Heart left ventricle (tissue), 16 donors: ENCODE results near the gene EXOC4. TPM values are rescaled to one million over a fixed set of nuclear protein-coding genes. Genes with fewer than 3 reads are reported as not detected.

Experiments used
- ATAC-seq, 4 donors: fragments of 200-7000 bp; cut with Tn5 transposase; one replicate each; pipeline ENCODE4 v1.9.1; 2020 to 2022; ENCODE audit warnings: moderate library complexity in 4 of 4, mild to moderate bottlenecking in 3 of 4, moderate number of reproducible peaks in 1 of 4
- DNase-seq, 5 donors: peaks; one replicate each; pipeline ENCODE4 v3.0.0-alpha.2; 2020
- H3K27ac ChIP-seq, 12 donors: fragments of 200-600 bp; sonication (generic) in 4 of 12; one replicate each; pipeline versions ENCODE4 v1.5.0 to v1.8.0; 2016 to 2022; ENCODE audit warnings: mild to moderate bottlenecking in 2 of 12
- H3K27me3 ChIP-seq, 9 donors: fragments of 200-600 bp; sonication (generic) in 2 of 9; one replicate each; pipeline versions ENCODE4 v1.5.1 to v1.8.0; 2016 to 2022; ENCODE audit warnings: mild to moderate bottlenecking in 3 of 9
- H3K36me3 ChIP-seq, 9 donors: fragments of 200-600 bp; sonication (generic) in 2 of 9; one replicate each; pipeline versions ENCODE4 v1.5.0 to v1.8.0; 2018 to 2022; ENCODE audit warnings: mild to moderate bottlenecking in 2 of 9
- H3K4me1 ChIP-seq, 12 donors: fragments of 200-600 bp; sonication (generic) in 4 of 12; one replicate each; pipeline versions ENCODE4 v1.5.0 to v1.8.0; 2016 to 2022; ENCODE audit warnings: mild to moderate bottlenecking in 3 of 12
- H3K4me3 ChIP-seq, 12 donors: fragments of 200-600 bp; sonication (generic) in 4 of 12; one replicate each; pipeline versions ENCODE4 v1.5.0 to v1.8.0; 2017 to 2022; ENCODE audit warnings: mild to moderate bottlenecking in 9 of 12, moderate library complexity in 4 of 12
- H3K9me3 ChIP-seq, 12 donors: fragments of 200-600 bp; sonication (generic) in 4 of 12; one replicate each; pipeline versions ENCODE4 v1.5.0 to v1.8.0; 2016 to 2022; ENCODE audit warnings: mild to moderate bottlenecking in 1 of 12
- POLR2A ChIP-seq, 2 donors: fragments of 450-650 bp; IDR thresholded peaks; one replicate each; pipeline ENCODE4 v1.6.1; 2017; ENCODE audit warnings: antibody characterized with exemption in 2 of 2, mild to moderate bottlenecking in 2 of 2, moderate library complexity in 2 of 2
- WGBS, 4 donors: extraction: QIAGEN DNeasy Blood & Tissue Kit in 2 of 4; methylation state at CpG; one replicate each; pipeline versions ENCODE4 v1.1.5 to v1.1.7; 2013 to 2018; 5-methylcytosine and 5-hydroxymethylcytosine counted together
- intact Hi-C, 10 donors: fragments of 100-400 bp; cut with DNase I; formaldehyde crosslinking; loops; one replicate each; pipeline versions ENCODE4 v1.11.1 to v1.14.2; 2022
- polyA plus RNA-seq, 2 donors: library from polyadenylated mRNA; stranded (reverse); fragments of 200-250 nt; gene quantifications; one replicate each; pipeline ENCODE4 v1.2.3, GENCODE V29; 2013
- total RNA-seq, 9 donors: library from RNA; depleted of rRNA in 2 of 9; stranded (reverse); fragments of >200 nt in 2 of 9; fragmentation: NEBNext Ultra II Directional in 3 of 9; extraction: Animal tissue kit (Norgen Biotek cat#: 25700) in 3 of 9; gene quantifications; one replicate each; pipeline versions ENCODE4 v1.1.0 to v1.2.4, GENCODE V29; 2016 to 2023
- TF ChIP-seq, protein P1 (sequence below), 12 donors: fragments of 200-600 bp; sonication (generic) in 4 of 12; IDR thresholded peaks; one replicate each; pipeline versions ENCODE4 v1.5.0 to v1.8.0; 2018 to 2022; ENCODE audit warnings: antibody characterized with exemption in 12 of 12, mild to moderate bottlenecking in 5 of 12
- donor health status: ischemic (EF 13 %, LVEDD 7.1; RV severe dilation, severe dysfunction).
- donor health status: healthy with polysubstance abuse.
- donor health status: DM: no; HTN: yes; CAD: no.
- donor health status: DM: no; HTN: no; CAD: no.
- donor health status: ischemic (EF 25% LVEDD 6.9; RV normal size, moderate dysfunction).
- donor health status: ischemic (EF 25% LVEDD 5.7; RV mildly dilated, moderate dysfunction).
- donor health status: healthy.
- donor health status: DM: yes; HTN: yes; CAD: no.
- donor health status: ischemic (EF 35%, LVEDD 5.7; RV mildly dilated, moderate dysfunction).
- donor health status: nonischemic (EF 11% LVEDD 7.7; RV severe dilation, severe dysfunction).
- donor health status: DM: yes; HTN: yes; CAD: no.
- donor health status: PGD.
- donor health status: ischemic (EF 29% LVEDD 5.4; RV normal size, mild dysfunction).
- donor health status: nonischemic (EF 23%, LVEDD 6.1; RV moderate dilation, normal function).

Gene EXOC4
- total and polyA plus RNA-seq, 11 donors: 8.8 to 61.2 (median 33.8) TPM

GRCh38 chr7:133497061-133497460, 244.2 kb downstream of the EXOC4 start:
- intact Hi-C loops: no loop called here
- peaks cover 0 to 4% (median 0%) of the 10 kb centered on the region in 12 donors for H3K4me1 ChIP-seq
- ATAC-seq (no peak), DNase-seq (no peak)
- H3K9me3 ChIP-seq: no peaks in the 10 kb centered on the region
- no peak overlapping the region for H3K27ac ChIP-seq
- TF ChIP-seq, protein P1, sequence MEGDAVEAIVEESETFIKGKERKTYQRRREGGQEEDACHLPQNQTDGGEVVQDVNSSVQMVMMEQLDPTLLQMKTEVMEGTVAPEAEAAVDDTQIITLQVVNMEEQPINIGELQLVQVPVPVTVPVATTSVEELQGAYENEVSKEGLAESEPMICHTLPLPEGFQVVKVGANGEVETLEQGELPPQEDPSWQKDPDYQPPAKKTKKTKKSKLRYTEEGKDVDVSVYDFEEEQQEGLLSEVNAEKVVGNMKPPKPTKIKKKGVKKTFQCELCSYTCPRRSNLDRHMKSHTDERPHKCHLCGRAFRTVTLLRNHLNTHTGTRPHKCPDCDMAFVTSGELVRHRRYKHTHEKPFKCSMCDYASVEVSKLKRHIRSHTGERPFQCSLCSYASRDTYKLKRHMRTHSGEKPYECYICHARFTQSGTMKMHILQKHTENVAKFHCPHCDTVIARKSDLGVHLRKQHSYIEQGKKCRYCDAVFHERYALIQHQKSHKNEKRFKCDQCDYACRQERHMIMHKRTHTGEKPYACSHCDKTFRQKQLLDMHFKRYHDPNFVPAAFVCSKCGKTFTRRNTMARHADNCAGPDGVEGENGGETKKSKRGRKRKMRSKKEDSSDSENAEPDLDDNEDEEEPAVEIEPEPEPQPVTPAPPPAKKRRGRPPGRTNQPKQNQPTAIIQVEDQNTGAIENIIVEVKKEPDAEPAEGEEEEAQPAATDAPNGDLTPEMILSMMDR (IDR thresholded peaks at IDR 0.05): no peak
- no peak for TF ChIP-seq POLR2A (IDR thresholded peaks at IDR 0.05)
- no peaks in the 10 kb centered on the region for H3K36me3 ChIP-seq
- H3K4me3 ChIP-seq: no peak overlapping the region
- WGBS, 4 donors: 89 to 96% (median 95%) methylated on average over 1 of the region's 1 CpG
- H3K27me3 ChIP-seq: no peaks in the 10 kb centered on the region

GRCh38 chr7:133501771-133502170, 248.9 kb downstream of the EXOC4 start:
- H3K4me3 ChIP-seq: no peak overlapping the region
- H3K27me3 ChIP-seq: no peaks in the 10 kb centered on the region
- ATAC-seq (no peak), DNase-seq (no peak)
- intact Hi-C loops: no loop called here
- 64 to 75% (median 72%) methylated on average over 5 of the region's 5 CpGs for WGBS, 4 donors
- H3K4me1 ChIP-seq: peaks cover 0 to 13% (median 5%) of the 10 kb centered on the region in 12 donors
- H3K9me3 ChIP-seq: no peaks in the 10 kb centered on the region
- H3K27ac ChIP-seq: no peak overlapping the region
- TF ChIP-seq, protein P1 (IDR thresholded peaks at IDR 0.05): no peak
- no peak for TF ChIP-seq POLR2A (IDR thresholded peaks at IDR 0.05)
- no peaks in the 10 kb centered on the region for H3K36me3 ChIP-seq

DNA sequence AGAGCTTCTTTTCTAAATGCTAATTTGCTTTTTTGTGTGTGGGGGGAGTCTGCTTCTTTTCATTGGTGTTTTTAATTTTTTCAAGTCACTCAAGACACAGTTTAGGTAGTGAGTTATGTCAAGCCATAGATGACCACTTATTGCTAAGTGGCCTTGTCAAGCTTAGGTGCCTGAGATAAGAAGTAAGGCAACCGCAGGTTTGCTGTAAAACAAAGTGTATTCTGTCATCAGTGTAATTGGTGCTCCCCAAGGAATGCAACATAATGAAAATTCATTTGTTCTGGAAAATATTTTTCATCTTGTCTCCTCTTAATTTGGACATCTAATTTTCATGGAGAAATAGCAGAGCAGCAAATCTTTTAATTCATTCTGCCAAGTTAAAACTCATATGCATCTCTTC, 249.6 kb downstream of the EXOC4 start:
- intact Hi-C loops: no loop called here
- H3K36me3 ChIP-seq: no peaks in the 10 kb centered on the region
- TF ChIP-seq, protein P1 (IDR thresholded peaks at IDR 0.05): no peak
- TF ChIP-seq POLR2A (IDR thresholded peaks at IDR 0.05): no peak
- H3K27ac ChIP-seq: no peak overlapping the region
- DNase-seq (no peak), ATAC-seq (no peak)
- H3K4me3 ChIP-seq: no peak overlapping the region
- 26 to 49% (median 45%) methylated on average over 1 of the region's 1 CpG for WGBS, 4 donors
- no peaks in the 10 kb centered on the region for H3K27me3 ChIP-seq
- no peaks in the 10 kb centered on the region for H3K9me3 ChIP-seq
- H3K4me1 ChIP-seq: peaks cover 0 to 13% (median 5%) of the 10 kb centered on the region in 12 donors

DNA sequence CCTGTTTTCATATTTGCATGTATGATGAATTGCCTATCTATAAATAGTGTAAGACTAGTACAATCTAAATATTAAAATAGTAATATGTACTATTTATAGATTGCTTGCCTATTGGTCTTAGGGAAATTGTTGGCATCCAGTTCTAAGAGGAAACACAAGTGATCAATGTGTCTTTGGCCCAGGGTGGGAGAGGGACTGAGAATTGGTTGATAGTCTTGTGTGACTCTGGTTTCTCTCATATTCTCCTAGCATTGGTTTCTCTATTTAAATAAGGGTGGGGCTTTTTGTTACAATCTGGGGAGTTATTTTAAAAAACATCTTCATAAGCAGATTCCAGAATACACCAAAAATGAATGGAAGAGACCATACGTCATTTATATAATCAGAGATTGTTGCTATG, 250.1 kb downstream of the EXOC4 start:
- TF ChIP-seq POLR2A (IDR thresholded peaks at IDR 0.05): no peak
- TF ChIP-seq, protein P1 (IDR thresholded peaks at IDR 0.05): no peak
- WGBS, 4 donors: 87 to 93% (median 90%) methylated on average over 1 of the region's 1 CpG
- Histone ChIP-seq H3K36me3 (no peaks in the 10 kb centered on the region), H3K4me3 (no peak overlapping the region), H3K27me3 (no peaks in the 10 kb centered on the region), H3K27ac (no peak overlapping the region), H3K4me1 (peaks cover 0 to 13% (median 5%) of the 10 kb centered on the region in 12 donors), H3K9me3 (no peaks in the 10 kb centered on the region)
- intact Hi-C loops: no loop called here
- ATAC-seq: no peak
- DNase-seq: no peak
